K562 (cell line): ENCODE data around the gene GABRQ. TPM values are rescaled to one million over a fixed set of nuclear protein-coding genes. Genes with fewer than 3 reads are reported as not detected.
A peak's percentile ranks its signal among the peaks of the same experiment; 100 is the strongest.

ENCODE experiments used
- FOXM1 ChIP-seq, 2 experiments: fragments of 450-650 bp in 1 of 2; sonication (generic) in 1 of 2; formaldehyde crosslinking in 1 of 2; IDR thresholded peaks; 2 replicates each; pipeline versions ENCODE4 v1.6.1 to v1.9.0; 2017 to 2022; ENCODE audit warnings: low read depth in 2 of 2, mild to moderate bottlenecking in 2 of 2, missing genetic modification reagents in 1 of 2, moderate library complexity in 1 of 2
- GMEB1 ChIP-seq: fragments of 250-450 bp; sonication (Bioruptor Pico); IDR thresholded peaks from 2 replicates; pipeline ENCODE4 v1.4.0; 2020; ENCODE audit warnings: mild to moderate bottlenecking
- ID3 ChIP-seq, 2 experiments: fragments of 250-450 bp in 1 of 2; fragments of 450-650 bp in 1 of 2; sonication (Bioruptor Pico) in 1 of 2; IDR thresholded peaks; 2 replicates each; pipeline versions ENCODE4 v1.6.1 to v1.8.0; 2016 to 2021; ENCODE audit warnings: mild to moderate bottlenecking in 2 of 2, moderate library complexity in 2 of 2, missing compliant biosample characterization in 1 of 2, missing genetic modification characterization in 1 of 2
- KHSRP ChIP-seq: fragments of 450-650 bp; IDR thresholded peaks from 2 replicates; pipeline ENCODE4 v1.6.1; 2017
- MXI1 ChIP-seq: IDR thresholded peaks from 2 replicates; pipeline ENCODE4 v1.6.1; 2011; ENCODE audit warnings: low read depth, mild to moderate bottlenecking, improper control_type of control experiment, low read length
- PATZ1 ChIP-seq: fragments of 250-450 bp; sonication (Bioruptor Pico); IDR thresholded peaks from 2 replicates; pipeline ENCODE4 v1.5.0; 2020; ENCODE audit warnings: mild to moderate bottlenecking, borderline replicate concordance
- POLR2B ChIP-seq: fragments of 450-650 bp; IDR thresholded peaks from 2 replicates; pipeline ENCODE4 v1.6.1; 2018; ENCODE audit warnings: low read depth; ENCODE audit not compliant: partially characterized antibody
- SIN3B ChIP-seq: fragments of 450-650 bp; IDR thresholded peaks from 2 replicates; pipeline ENCODE4 v1.6.1; 2017; ENCODE audit warnings: low read depth, mild to moderate bottlenecking, moderate library complexity
- SNRNP70 ChIP-seq: fragments of 200-400 bp; formaldehyde crosslinking; optimal IDR thresholded peaks from 2 replicates; pipeline ENCODE3; 2017; ENCODE audit warnings: low read depth, low read length
- THAP12 ChIP-seq: fragments of 250-450 bp; sonication (Bioruptor Pico); IDR thresholded peaks from 2 replicates; pipeline ENCODE4 v1.9.0; 2021; ENCODE audit warnings: mild to moderate bottlenecking, inconsistent platforms
- USF1 ChIP-seq: sonication (generic); formaldehyde crosslinking; IDR thresholded peaks from 2 replicates; pipeline ENCODE4 v1.9.0; 2022; ENCODE audit warnings: mild to moderate bottlenecking, missing genetic modification reagents
- ZFP1 ChIP-seq: fragments of 450-650 bp; formaldehyde crosslinking; IDR thresholded peaks from 2 replicates; pipeline ENCODE4 v1.4.0; 2020; ENCODE audit warnings: mild to moderate bottlenecking, mixed read lengths
- ZFP91 ChIP-seq: sonication (generic); formaldehyde crosslinking; IDR thresholded peaks from 2 replicates; pipeline ENCODE4 v1.8.0; 2022; ENCODE audit warnings: mild to moderate bottlenecking, missing genetic modification reagents
- ZNF740 ChIP-seq, 3 experiments: fragments of 200-800 bp in 1 of 3; sonication (Bioruptor generic) in 1 of 3; sonication (generic) in 1 of 3; formaldehyde crosslinking in 1 of 3; IDR thresholded peaks; 2 replicates each; pipeline versions ENCODE4 v1.6.1 to v1.8.0; 2016 to 2022; ENCODE audit warnings: mild to moderate bottlenecking in 2 of 3, missing compliant biosample characterization in 2 of 3, missing genetic modification characterization in 2 of 3, missing genetic modification reagents in 1 of 3
- ZNF830 ChIP-seq: fragments of 250-450 bp; sonication (Bioruptor Pico); IDR thresholded peaks from 2 replicates; pipeline ENCODE4 v1.5.0; 2021; ENCODE audit warnings: mild to moderate bottlenecking
- polyA plus RNA-seq, 8 experiments: library from polyadenylated mRNA; depleted of rRNA in 4 of 8; stranded (reverse) in 5 of 8; unstranded in 3 of 8; fragments of >200 nt; fragmentation: Nextera tagmentation in 2 of 8; fragmentation: Illumina TruSeq in 1 of 8; extraction: Ambion mirVana in 2 of 8; extraction: Trizol in 1 of 8; gene quantifications; 2 replicates each; pipeline versions ENCODE4 v1.2.1 to v1.2.3, GENCODE V29; 2011 to 2014; ENCODE audit warnings: inconsistent platforms in 1 of 8, missing spikeins in 1 of 8
- total RNA-seq, 7 experiments: library from RNA; depleted of rRNA in 6 of 7; stranded (reverse); fragments of >200 nt in 6 of 7; fragmentation: Illumina TruSeq in 2 of 7; extraction: Trizol in 2 of 7; gene quantifications; 2 replicates each; pipeline versions ENCODE4 v1.2.1 to v1.2.3, GENCODE V29; 2011 to 2021; ENCODE audit warnings: low replicate concordance in 1 of 7

GABRQ gene
- total and polyA plus RNA-seq, 9 of the 15 experiments (the other 6 are each of a cell fraction or from before 2014, with no cell fraction given) = 0.25 to 3.2 (median 1.8) TPM

GRCh38 chrX:152637649-152638442, at the start of gene GABRQ (continued):
- no peak for TF ChIP-seq ZNF740 (CRISPR knock-in tag; IDR thresholded peaks at IDR 0.05)
- no peak for TF ChIP-seq ZNF740 (tag; IDR thresholded peaks at IDR 0.05)
- no peak for TF ChIP-seq KHSRP
- no peak for TF ChIP-seq GMEB1
- TF ChIP-seq SNRNP70 = no peak
- TF ChIP-seq ZFP1 (CRISPR knock-in tag) = no peak
- no peak for TF ChIP-seq FOXM1 (IDR thresholded peaks at IDR 0.05; ENCODE audit: low read depth)
- TF ChIP-seq FOXM1 (CRISPR knock-in tag; IDR thresholded peaks at IDR 0.05; ENCODE audit: low read depth) = no peak
- no peak for TF ChIP-seq MXI1
- TF ChIP-seq USF1 = no peak
- TF ChIP-seq ZFP91 (CRISPR knock-in tag) = no peak
- TF ChIP-seq POLR2B = no peak
- no peak for TF ChIP-seq ZNF830 (CRISPR knock-in tag)
- TF ChIP-seq THAP12 (CRISPR knock-in tag) = 0 out of 2 replicates have a peak, but pooled peaks have one; percentile 24
- TF ChIP-seq PATZ1 = no peak
- no peak for TF ChIP-seq SIN3B
- TF ChIP-seq ID3 (CRISPR knock-in tag; IDR thresholded peaks at IDR 0.05) = no peak
- TF ChIP-seq ID3 (tag; IDR thresholded peaks at IDR 0.05) = no peak
